ENCODE data around the gene ZNF70. TPM values are rescaled to one million over a fixed set of nuclear protein-coding genes. Genes with fewer than 3 reads are reported as not detected.

ZNF70 gene
- total RNA-seq, 1 experiment from 2014 or later = 9.7 TPM

GRCh38 chr22:23779731-23780130 is 28.8 kb upstream of the ZNF70 start:
- TF ChIP-seq CTCF (conservative IDR thresholded peaks at IDR 0.05; ENCODE audit: low read depth, low read length) (no peak), EZH2 (IDR thresholded peaks at IDR 0.05; ENCODE audit: borderline replicate concordance, low read depth, low read length, poor library complexity, severe bottlenecking) (no peak)
- intact Hi-C loops (cut with micrococcal nuclease; ENCODE audit: unreplicated experiment) = no loop called here
- DNase-seq (ENCODE audit: low spot score) = no peak
- CTCF ChIA-PET = no interaction called here
- H3K27ac ChIP-seq (ENCODE audit: low read depth, low read length, poor library complexity, severe bottlenecking) = no peak overlapping the region
- H3K4me1 ChIP-seq (ENCODE audit: insufficient read depth, low read length, poor library complexity, severe bottlenecking) = peaks cover 5% of the 10 kb centered on the region
- no peak overlapping the region for H3K4me3 ChIP-seq (ENCODE audit: low read depth, low read length, poor library complexity, severe bottlenecking)
- no peaks in the 10 kb centered on the region for H3K27me3 ChIP-seq (replicated peaks; ENCODE audit: insufficient read depth, low read depth, low read length, poor library complexity)
- BruUV-seq (replicated peaks) = no TSS peak
- POLR2A ChIA-PET (ENCODE audit: low non-redundant PET) = no interaction called here
- H3K9me3 ChIP-seq (ENCODE audit: low read depth, low read length, poor library complexity, severe bottlenecking) = no peaks in the 10 kb centered on the region
- no peaks in the 10 kb centered on the region for H3K36me3 ChIP-seq (ENCODE audit: insufficient read depth, low read length, poor library complexity, severe bottlenecking)

- no TSS peak for BruUV-seq (replicated peaks)
- no peaks in the 10 kb centered on the region for H3K9me3 ChIP-seq (ENCODE audit: low read depth, low read length, poor library complexity, severe bottlenecking)
- intact Hi-C loops (cut with micrococcal nuclease; ENCODE audit: unreplicated experiment) = no loop called here
- no peak overlapping the region for H3K4me3 ChIP-seq (ENCODE audit: low read depth, low read length, poor library complexity, severe bottlenecking)
- H3K4me1 ChIP-seq (ENCODE audit: insufficient read depth, low read length, poor library complexity, severe bottlenecking) = peaks cover 5% of the 10 kb centered on the region
- no peak for TF ChIP-seq CTCF (conservative IDR thresholded peaks at IDR 0.05; ENCODE audit: low read depth, low read length)
- no peak for TF ChIP-seq EZH2 (IDR thresholded peaks at IDR 0.05; ENCODE audit: borderline replicate concordance, low read depth, low read length, poor library complexity, severe bottlenecking)
- ChIA-PET POLR2A (ENCODE audit: low non-redundant PET) (no interaction called here), CTCF (no interaction called here)
- DNase-seq (ENCODE audit: low spot score) = no peak
- no peak overlapping the region for H3K27ac ChIP-seq (ENCODE audit: low read depth, low read length, poor library complexity, severe bottlenecking)
- H3K36me3 ChIP-seq (ENCODE audit: insufficient read depth, low read length, poor library complexity, severe bottlenecking) = no peaks in the 10 kb centered on the region
- no peaks in the 10 kb centered on the region for H3K27me3 ChIP-seq (replicated peaks; ENCODE audit: insufficient read depth, low read depth, low read length, poor library complexity)
Observed at GRCh38 chr22:23779083-23779482, 28.2 kb upstream of the ZNF70 start.

- Histone ChIP-seq H3K4me1 (ENCODE audit: insufficient read depth, low read length, poor library complexity, severe bottlenecking) (peaks cover 5% of the 10 kb centered on the region), H3K9me3 (ENCODE audit: low read depth, low read length, poor library complexity, severe bottlenecking) (no peaks in the 10 kb centered on the region), H3K36me3 (ENCODE audit: insufficient read depth, low read length, poor library complexity, severe bottlenecking) (no peaks in the 10 kb centered on the region), H3K4me3 (ENCODE audit: low read depth, low read length, poor library complexity, severe bottlenecking) (no peak overlapping the region), H3K27me3 (replicated peaks; ENCODE audit: insufficient read depth, low read depth, low read length, poor library complexity) (no peaks in the 10 kb centered on the region), H3K27ac (ENCODE audit: low read depth, low read length, poor library complexity, severe bottlenecking) (no peak overlapping the region)
- ChIA-PET CTCF (no interaction called here), POLR2A (ENCODE audit: low non-redundant PET) (no interaction called here)
- TF ChIP-seq CTCF (conservative IDR thresholded peaks at IDR 0.05; ENCODE audit: low read depth, low read length) = no peak
- no peak for TF ChIP-seq EZH2 (IDR thresholded peaks at IDR 0.05; ENCODE audit: borderline replicate concordance, low read depth, low read length, poor library complexity, severe bottlenecking)
- BruUV-seq (replicated peaks) = no TSS peak
- intact Hi-C loops (cut with micrococcal nuclease; ENCODE audit: unreplicated experiment) = no loop called here
- DNase-seq (ENCODE audit: low spot score) = no peak
Observed at GRCh38 chr22:23778577-23778900, 27.6 kb upstream of the ZNF70 start.

Measured in A673 (cell line).